SK-N-SH (cell line): ENCODE measurements around the gene ATP1B1. TPM values are rescaled to one million over a fixed set of nuclear protein-coding genes. Genes with fewer than 3 reads are reported as not detected.

ENCODE experiments used
- CTCF ChIA-PET: fragments of 300-600, 350-600 bp; formaldehyde crosslinking; extraction: SDS; loops from one replicate; lab custom pipeline; 2021; lab: Yijun Ruan, JAX
- POLR2A ChIA-PET: fragments of 350-600 bp; sonication (Branson Sonifier 250); formaldehyde crosslinking; extraction: SDS; loops from one replicate; lab custom pipeline; 2020; ENCODE audit warnings: antibody characterized with exemption, inconsistent platforms; lab: Yijun Ruan, JAX
- DNase-seq: peaks from one replicate; pipeline ENCODE4 v3.0.0; 2012
- H2AFZ ChIP-seq: fragments of 200-600 bp; sonication (generic); 2 replicates; pipeline ENCODE4 v1.8.1; 2016; ENCODE audit warnings: antibody characterized with exemption, mild to moderate bottlenecking, low read depth
- H3F3A ChIP-seq: fragments of 200-600 bp; sonication (generic); replicated peaks from 2 replicates; pipeline ENCODE3; 2016; ENCODE audit warnings: antibody characterized with exemption, mild to moderate bottlenecking; ENCODE audit not compliant: insufficient read depth
- H3K27ac ChIP-seq, 2 experiments: fragments of 200-500 bp in 1 of 2; fragments of 200-600 bp in 1 of 2; sonication (Bioruptor generic) in 1 of 2; sonication (generic), shearing (Covaris generic) in 1 of 2; 2 replicates each; pipeline versions ENCODE4 v1.5.1 to v1.6.1; 2014 to 2016; ENCODE audit warnings: low read depth in 2 of 2, inconsistent platforms in 1 of 2, low read length in 1 of 2, mild to moderate bottlenecking in 1 of 2, mixed read lengths in 1 of 2
- H3K27me3 ChIP-seq: fragments of 200-600 bp; sonication (generic), shearing (Covaris generic); 2 replicates; pipeline ENCODE4 v1.6.1; 2016; ENCODE audit warnings: mixed run types; ENCODE audit not compliant: insufficient read depth
- H3K36me3 ChIP-seq, 2 experiments: fragments of 200-500 bp in 1 of 2; fragments of 200-600 bp in 1 of 2; sonication (Bioruptor generic) in 1 of 2; sonication (generic) in 1 of 2; replicated peaks in 1 of 2; 2 replicates each; pipeline versions ENCODE3 to v1.5.1; 2014 to 2016; ENCODE audit warnings: low read length in 1 of 2, mild to moderate bottlenecking in 1 of 2; ENCODE audit not compliant: insufficient read depth in 2 of 2, control insufficient read depth in 1 of 2
- H3K4me1 ChIP-seq, 2 experiments: fragments of 200-500 bp in 1 of 2; fragments of 200-600 bp in 1 of 2; sonication (Bioruptor generic) in 1 of 2; sonication (generic), shearing (Covaris generic) in 1 of 2; 2 replicates each; pipeline versions ENCODE4 v1.5.1 to v1.6.1; 2014 to 2016; ENCODE audit warnings: low read depth in 1 of 2, low read length in 1 of 2, mixed run types in 1 of 2; ENCODE audit not compliant: insufficient read depth in 2 of 2, control insufficient read depth in 1 of 2
- H3K4me2 ChIP-seq: fragments of 200-600 bp; sonication (generic), shearing (Covaris generic); 2 replicates; pipeline ENCODE4 v1.6.1; 2017; ENCODE audit warnings: mixed run types
- H3K4me3 ChIP-seq, 2 experiments: fragments of 200-500 bp in 1 of 2; fragments of 200-600 bp in 1 of 2; sonication (Bioruptor generic) in 1 of 2; sonication (generic), shearing (Covaris generic) in 1 of 2; 2 replicates each; pipeline versions ENCODE4 v1.5.1 to v1.8.1; 2014 to 2016; ENCODE audit warnings: low read depth in 2 of 2, inconsistent platforms in 1 of 2, low read length in 1 of 2, mild to moderate bottlenecking in 1 of 2, mixed read lengths in 1 of 2, moderate library complexity in 1 of 2
- H3K79me2 ChIP-seq: fragments of 200-600 bp; sonication (generic); 2 replicates; pipeline ENCODE4 v1.8.1; 2017; ENCODE audit warnings: mild to moderate bottlenecking; ENCODE audit not compliant: insufficient read depth
- H3K9ac ChIP-seq: fragments of 200-600 bp; sonication (generic); 2 replicates; pipeline ENCODE4 v1.6.1; 2017; ENCODE audit warnings: mixed run types
- H3K9me2 ChIP-seq: fragments of 200-600 bp; sonication (generic); 2 replicates; pipeline ENCODE4 v1.6.1; 2017; ENCODE audit warnings: mixed run types
- H3K9me3 ChIP-seq: fragments of 200-600 bp; sonication (generic); 2 replicates; pipeline ENCODE4 v1.6.1; 2017; ENCODE audit warnings: mixed run types, mild to moderate bottlenecking, moderate library complexity
- H4K20me1 ChIP-seq: fragments of 200-600 bp; sonication (generic); 2 replicates; pipeline ENCODE4 v1.6.1; 2017; ENCODE audit warnings: mild to moderate bottlenecking, mixed run types; ENCODE audit not compliant: insufficient read depth
- CTCF ChIP-seq: fragments of 200-600 bp; sonication (generic); IDR thresholded peaks from 2 replicates; pipeline ENCODE4 v1.6.1; 2017; ENCODE audit warnings: antibody characterized with exemption, mild to moderate bottlenecking, moderate library complexity
- ELF1 ChIP-seq: IDR thresholded peaks from 2 replicates; pipeline ENCODE4 v1.4.0; 2012
- EP300 ChIP-seq, 2 experiments: IDR thresholded peaks; 2 replicates each; pipeline versions ENCODE4 v1.4.0 to v1.6.1; 2012; ENCODE audit warnings: borderline replicate concordance in 1 of 2, low read depth in 1 of 2, low read length in 1 of 2
- FOXM1 ChIP-seq: IDR thresholded peaks from 2 replicates; pipeline ENCODE4 v1.4.0; 2012; ENCODE audit warnings: low read depth, mild to moderate bottlenecking
- GATA2 ChIP-seq: sonication (generic); formaldehyde crosslinking; IDR thresholded peaks from 2 replicates; pipeline ENCODE4 v1.5.0; 2020; ENCODE audit warnings: mild to moderate bottlenecking, missing genetic modification reagents
- IRF3 ChIP-seq: fragments of 150-350 bp; IDR thresholded peaks from 2 replicates; pipeline ENCODE4 v1.6.1; 2016; ENCODE audit warnings: mild to moderate bottlenecking, low read depth, low read length
- MAX ChIP-seq: IDR thresholded peaks from 2 replicates; pipeline ENCODE4 v1.4.0; 2012; ENCODE audit warnings: low read depth
- MEF2A ChIP-seq: IDR thresholded peaks from 2 replicates; pipeline ENCODE4 v1.4.0; 2012; ENCODE audit warnings: low read depth, borderline replicate concordance
- PBX3 ChIP-seq: IDR thresholded peaks from 2 replicates; pipeline ENCODE4; 2012
- RCOR1 ChIP-seq: fragments of 150-350 bp; IDR thresholded peaks from 2 replicates; pipeline ENCODE4 v1.6.1; 2017; ENCODE audit warnings: antibody characterized with exemption, low read length
- REST ChIP-seq: IDR thresholded peaks from 2 replicates; pipeline ENCODE4 v1.6.1; 2012; ENCODE audit warnings: mild to moderate bottlenecking, low read depth, low read length, moderate library complexity
- RFX5 ChIP-seq: IDR thresholded peaks from 2 replicates; pipeline ENCODE4 v1.6.1; 2012; ENCODE audit warnings: mild to moderate bottlenecking, improper control_type of control experiment, low read length
- RXRA ChIP-seq: IDR thresholded peaks from 2 replicates; pipeline ENCODE4 v1.4.0; 2012; ENCODE audit warnings: low read depth, mild to moderate bottlenecking, borderline replicate concordance
- SIN3A ChIP-seq: IDR thresholded peaks from 2 replicates; pipeline ENCODE4 v1.6.1; 2012; ENCODE audit warnings: low read depth, mild to moderate bottlenecking, low read length, moderate library complexity, borderline replicate concordance
- SMC3 ChIP-seq: IDR thresholded peaks from 2 replicates; pipeline ENCODE4 v1.6.1; 2012; ENCODE audit warnings: low read depth, low read length, improper control_type of control experiment
- TAF1 ChIP-seq: IDR thresholded peaks from 2 replicates; pipeline ENCODE4 v1.6.1; 2012; ENCODE audit warnings: low read depth, mild to moderate bottlenecking, low read length, moderate library complexity, borderline replicate concordance
- USF1 ChIP-seq: IDR thresholded peaks from 2 replicates; pipeline ENCODE4 v1.4.0; 2012; ENCODE audit warnings: low read depth, borderline replicate concordance
- YY1 ChIP-seq: IDR thresholded peaks from 2 replicates; pipeline ENCODE4 v1.4.0; 2012; ENCODE audit warnings: low read depth, mild to moderate bottlenecking
- ZBTB33 ChIP-seq: IDR thresholded peaks from 2 replicates; pipeline ENCODE4 v1.4.0; 2012; ENCODE audit warnings: low read depth, borderline replicate concordance
- WGBS: methylation state at CpG from one replicate; pipeline ENCODE4 v1.1.6; 2017; ENCODE audit warnings: low lambda C conversion rate; 5-methylcytosine and 5-hydroxymethylcytosine counted together
- polyA plus RNA-seq, 3 experiments: library from polyadenylated mRNA; depleted of rRNA; stranded (reverse); fragments of >200 nt; gene quantifications; 2 replicates each; pipeline ENCODE4 v1.2.3, GENCODE V29; 2012

Gene ATP1B1
- polyA plus RNA-seq, 1 of the 3 experiments (the other 2 are of a cell fraction): 49.5 TPM

GRCh38 chr1:169127305-169127704 is 20.8 kb downstream of the ATP1B1 start (continued):
- TF ChIP-seq IRF3: no peak

GRCh38 chr1:169128562-169128961 is 22.1 kb downstream of the ATP1B1 start:
- POLR2A ChIA-PET: no interaction called here
- H2AFZ ChIP-seq: no peak overlapping the region
- CTCF ChIA-PET: no interaction called here
- TF ChIP-seq USF1 (no peak), SIN3A (no peak), RCOR1 (no peak), PBX3 (no peak), RXRA (no peak), RFX5 (no peak), TAF1 (no peak), IRF3 (no peak), REST (no peak), MEF2A (no peak), YY1 (no peak), ZBTB33 (no peak), FOXM1 (no peak), MAX (no peak), GATA2 (CRISPR knock-in tag) (no peak), ELF1 (no peak), CTCF (no peak), EP300 (IDR thresholded peaks at IDR 0.05; ENCODE audit: borderline replicate concordance in 1 of 2, low read depth in 1 of 2, low read length in 1 of 2) (no peak), SMC3 (no peak)

More at GRCh38 chr1:169128562-169128961, 22.1 kb downstream of the ATP1B1 start:
- Histone ChIP-seq H4K20me1 (no peaks in the 10 kb centered on the region), H3K4me3 (no peak overlapping the region), H3K4me2 (no peak overlapping the region), H3K36me3 (peaks cover 69 to 92% of the 10 kb centered on the region in 2 experiments), H3K9me3 (no peaks in the 10 kb centered on the region), H3K9ac (no peak overlapping the region), H3K4me1 (peaks cover 0 to 8% of the 10 kb centered on the region in 2 experiments; a peak in 2 of 4 replicates), H3F3A (peaks cover 16% of the 10 kb centered on the region), H3K27ac (peak overlapping the region in 1 of 2 experiments; percentile 9; a peak in 1 of 4 replicates), H3K27me3 (no peaks in the 10 kb centered on the region), H3K9me2 (no peaks in the 10 kb centered on the region), H3K79me2 (peaks cover 17% of the 10 kb centered on the region)
- 82% methylated on average over 2 of the region's 2 CpGs for WGBS
- DNase-seq: no peak
